OCI-LY3 (cell line): Measurements from ENCODE around the gene SLC4A5.

Experiments
- CTCF ChIP-seq: fragments of 200-600, 300-600 bp; sonication (generic); IDR thresholded peaks from 2 replicates; pipeline ENCODE4 v1.5.1; 2014; ENCODE audit warnings: antibody characterized with exemption, low read length, low read depth
- EZH2phosphoT487 ChIP-seq: fragments of 200-600 bp; shearing (Covaris generic); IDR thresholded peaks from 2 replicates; pipeline ENCODE4 v1.6.1; 2018; ENCODE audit warnings: antibody characterized with exemption, mixed run types, low read depth

GRCh38 chr2:74304332-74305148, 38.7 kb downstream of the SLC4A5 start:
- TF ChIP-seq CTCF (no peak), EZH2phosphoT487 (no peak)
